ENCODE results near the gene HLA-DPA1.
A peak's percentile ranks its signal among the peaks of the same experiment; 100 is the strongest.

The HLA-DPA1 gene

GRCh38 chr6:33018418-33018817, 55.0 kb downstream of the HLA-DPA1 start:
- DNase-seq = no peak

GRCh38 chr6:33017694-33018353, 55.6 kb downstream of the HLA-DPA1 start:
- no peak for DNase-seq

GRCh38 chr6:33017018-33017417, 56.4 kb downstream of the HLA-DPA1 start:
- no peak for DNase-seq

GRCh38 chr6:33015798-33016197, 57.7 kb downstream of the HLA-DPA1 start:
- DNase-seq = no peak

GRCh38 chr6:33014841-33015634, 58.4 kb downstream of the HLA-DPA1 start:
- DNase-seq = peak in 22 of 56 donors; percentile 5 to 47 (median 23)

Measured in nucleus accumbens (tissue), 56 donors.